Mucosa of rectum (tissue), 2 donors: ENCODE data around the gene HOXD3.
A peak's percentile ranks its signal among the peaks of the same experiment; 100 is the strongest.

ENCODE experiments used
- H3K27ac ChIP-seq, 2 donors: one replicate each; pipeline ENCODE4 v1.7.0; 2013; ENCODE audit warnings: inconsistent platforms in 2 of 2, low read depth in 2 of 2, low read length in 2 of 2
- H3K27me3 ChIP-seq, 2 donors: one replicate each; pipeline ENCODE4 v1.7.0; 2013; ENCODE audit warnings: low read length in 2 of 2; ENCODE audit not compliant: control insufficient read depth in 2 of 2, insufficient read depth in 2 of 2
- H3K36me3 ChIP-seq, 2 donors: one replicate each; pipeline ENCODE4 v1.7.0; 2013; ENCODE audit warnings: low read length in 2 of 2; ENCODE audit not compliant: control insufficient read depth in 2 of 2, insufficient read depth in 2 of 2
- H3K4me1 ChIP-seq, 2 donors: one replicate each; pipeline ENCODE4 v1.7.0; 2013; ENCODE audit warnings: low read length in 2 of 2, mild to moderate bottlenecking in 1 of 2; ENCODE audit not compliant: control insufficient read depth in 2 of 2, insufficient read depth in 2 of 2
- H3K4me3 ChIP-seq, 2 donors: one replicate each; pipeline ENCODE4 v1.7.0; 2013; ENCODE audit warnings: low read length in 2 of 2
- H3K9ac ChIP-seq, 2 donors: one replicate each; pipeline ENCODE4 v1.7.0; 2013; ENCODE audit warnings: low read length in 2 of 2, low read depth in 1 of 2, mild to moderate bottlenecking in 1 of 2
- H3K9me3 ChIP-seq, 2 donors: one replicate each; pipeline ENCODE4 v1.7.0; 2013; ENCODE audit warnings: low read length in 2 of 2; ENCODE audit not compliant: control insufficient read depth in 2 of 2
- donor health status: healthy.
- donor health status: Normal muscosa, but diverticular disease.

Gene HOXD3

GRCh38 chr2:176156807-176157498 lies at the start of gene HOXD3:
Gene HOXD3 (plus strand): TSS chr2:176157307. CDS start chr2:176169115, 11,808 bp downstream.
- Histone ChIP-seq H3K27ac (peak within 1 kb of the TSS; percentile 9 to 13), H3K27me3 (peaks cover 0 to 13% of the 10 kb centered on the region in 2 donors), H3K4me3 (peak within 1 kb of the TSS; percentile 60 to 67), H3K4me1 (peaks cover 0 to 3% of the 10 kb centered on the region in 2 donors), H3K9ac (peak within 1 kb of the TSS in 1 of 2 donors; percentile 51), H3K36me3 (peaks cover 0 to 3% of the 10 kb centered on the region in 2 donors), H3K9me3 (no peaks in the 10 kb centered on the region)

DNA sequence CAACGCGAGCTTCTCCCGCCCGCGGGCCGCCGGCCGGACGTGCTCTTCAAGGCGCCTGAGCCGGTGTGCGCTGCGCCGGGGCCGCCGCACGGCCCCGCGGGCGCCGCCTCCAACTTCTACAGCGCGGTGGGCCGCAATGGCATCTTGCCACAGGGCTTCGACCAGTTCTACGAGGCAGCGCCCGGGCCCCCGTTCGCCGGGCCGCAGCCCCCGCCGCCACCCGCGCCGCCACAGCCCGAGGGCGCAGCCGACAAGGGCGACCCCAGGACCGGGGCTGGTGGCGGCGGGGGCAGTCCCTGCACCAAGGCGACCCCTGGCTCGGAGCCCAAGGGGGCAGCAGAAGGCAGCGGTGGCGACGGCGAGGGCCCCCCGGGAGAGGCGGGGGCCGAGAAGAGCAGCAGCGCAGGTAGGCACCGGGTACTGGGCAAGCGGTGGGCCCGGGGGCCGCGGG lies 49.4 kb upstream of the HOXD3 start:
- Histone ChIP-seq H3K27me3 (peaks cover 65 to 88% of the 10 kb centered on the region in 2 donors), H3K4me3 (no peak overlapping the region), H3K4me1 (peaks cover 0 to 5% of the 10 kb centered on the region in 2 donors)

GRCh38 chr2:176109192-176109901 lies 47.8 kb upstream of the HOXD3 start:
- no peak overlapping the region for H3K9ac ChIP-seq
- H3K9me3 ChIP-seq: no peaks in the 10 kb centered on the region
- H3K36me3 ChIP-seq: no peaks in the 10 kb centered on the region
- H3K27me3 ChIP-seq: peaks cover 67 to 87% of the 10 kb centered on the region in 2 donors
- H3K4me1 ChIP-seq: peaks cover 0 to 5% of the 10 kb centered on the region in 2 donors
- no peak overlapping the region for H3K27ac ChIP-seq
- no peak overlapping the region for H3K4me3 ChIP-seq

More for the DNA sequence above, 49.4 kb upstream of the HOXD3 start:
- Histone ChIP-seq H3K27ac (no peak overlapping the region), H3K9me3 (no peaks in the 10 kb centered on the region), H3K9ac (no peak overlapping the region), H3K36me3 (no peaks in the 10 kb centered on the region)

- Histone ChIP-seq H3K27me3 (peaks cover 66 to 87% of the 10 kb centered on the region in 2 donors), H3K4me3 (no peak overlapping the region), H3K36me3 (no peaks in the 10 kb centered on the region), H3K9me3 (no peaks in the 10 kb centered on the region), H3K4me1 (peaks cover 0 to 5% of the 10 kb centered on the region in 2 donors), H3K9ac (no peak overlapping the region), H3K27ac (no peak overlapping the region)
Measured at GRCh38 chr2:176109946-176110345, 47.2 kb upstream of the HOXD3 start.

DNA sequence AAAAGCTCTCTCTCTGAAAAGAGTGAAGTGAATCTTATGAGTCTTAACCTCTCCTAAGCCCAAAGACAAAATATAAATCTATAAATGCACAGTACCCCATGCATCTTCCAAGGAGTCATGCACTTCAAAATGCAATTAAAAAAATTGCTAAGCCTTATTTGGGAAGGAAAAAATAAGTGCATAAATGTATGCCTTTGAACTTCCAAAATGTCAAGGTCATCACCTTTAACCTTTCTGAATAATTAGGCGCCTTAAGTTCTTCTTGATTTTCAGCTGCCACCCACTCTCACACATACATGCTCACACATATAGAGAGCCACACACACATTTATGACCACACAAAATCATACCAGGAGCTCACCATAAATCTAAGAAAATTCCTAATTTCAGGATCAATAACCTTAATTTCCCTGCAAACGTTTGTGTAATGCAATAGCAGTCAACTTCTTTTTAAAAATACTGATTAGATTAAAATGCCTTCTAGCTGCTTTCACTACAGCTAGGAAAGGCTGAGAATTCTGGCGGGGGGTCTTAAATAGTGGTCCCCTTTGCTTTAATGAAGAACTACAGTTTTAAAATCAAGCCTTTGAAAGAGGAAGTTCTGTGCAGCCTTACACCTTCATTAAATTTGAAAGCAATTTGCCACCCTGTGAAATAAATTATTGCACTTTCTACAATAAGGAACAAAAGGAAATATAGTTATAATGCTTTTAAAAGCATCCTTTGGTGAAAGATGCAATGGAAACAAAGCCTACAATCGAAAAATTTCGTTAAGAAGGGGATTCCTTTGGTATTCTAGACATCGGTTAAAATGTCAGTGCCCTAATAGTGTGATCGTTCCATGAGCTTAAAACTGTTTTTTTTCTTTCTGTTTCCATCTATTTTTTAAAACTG lies 46.4 kb upstream of the HOXD3 start:
- Histone ChIP-seq H3K36me3 (no peaks in the 10 kb centered on the region), H3K4me3 (no peak overlapping the region), H3K27ac (no peak overlapping the region), H3K4me1 (peaks cover 0 to 5% of the 10 kb centered on the region in 2 donors), H3K9me3 (no peaks in the 10 kb centered on the region), H3K27me3 (peaks cover 66 to 83% of the 10 kb centered on the region in 2 donors), H3K9ac (no peak overlapping the region)

DNA sequence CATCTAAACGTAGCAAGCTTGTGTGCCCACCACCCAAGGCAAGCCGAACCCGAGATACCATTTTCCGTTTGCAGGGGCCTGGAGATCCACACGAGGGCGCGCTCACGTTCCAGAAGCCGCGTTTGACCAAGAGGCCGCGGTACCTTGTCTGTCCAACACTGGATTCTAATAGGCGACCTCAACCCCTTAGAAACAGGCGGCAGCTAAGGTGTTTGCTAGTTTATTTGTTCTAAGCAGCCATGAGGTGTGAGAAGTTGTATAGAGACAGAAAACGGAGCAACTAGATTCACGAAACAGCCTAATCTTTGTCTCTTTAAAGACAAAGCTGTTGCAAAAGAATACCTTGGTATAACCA lies 45.8 kb upstream of the HOXD3 start:
- Histone ChIP-seq H3K9ac (no peak overlapping the region), H3K4me3 (no peak overlapping the region), H3K27me3 (peaks cover 66 to 83% of the 10 kb centered on the region in 2 donors), H3K27ac (no peak overlapping the region), H3K4me1 (peaks cover 0 to 5% of the 10 kb centered on the region in 2 donors), H3K36me3 (no peaks in the 10 kb centered on the region), H3K9me3 (no peaks in the 10 kb centered on the region)

DNA sequence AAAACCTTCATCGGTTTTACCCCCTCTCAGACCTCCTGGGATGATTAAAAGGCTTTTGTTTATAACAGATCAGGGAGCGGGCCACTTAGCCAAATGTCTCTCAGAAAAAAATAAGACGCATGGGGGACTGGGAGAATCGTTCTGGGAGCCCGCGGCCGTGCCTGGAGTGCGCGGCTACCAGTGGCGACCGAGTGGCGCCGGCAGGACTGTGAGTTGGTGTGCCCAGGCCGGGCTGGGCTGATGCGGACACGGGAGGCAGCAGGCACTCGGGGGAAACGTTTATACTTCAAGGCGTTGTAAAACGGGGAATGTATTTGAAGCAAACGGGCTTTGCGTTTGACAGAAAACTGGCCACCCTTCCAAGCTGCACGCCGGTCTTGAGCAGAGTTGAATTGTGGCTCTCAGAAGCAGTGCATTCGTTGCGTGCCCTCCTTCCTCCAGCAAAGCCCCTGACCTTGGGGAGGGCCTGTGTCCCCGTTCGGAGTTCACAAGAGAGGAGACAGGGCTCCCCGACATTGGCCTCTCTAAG lies 45.2 kb upstream of the HOXD3 start:
- H3K27me3 ChIP-seq: peaks cover 72 to 85% of the 10 kb centered on the region in 2 donors

DNA sequence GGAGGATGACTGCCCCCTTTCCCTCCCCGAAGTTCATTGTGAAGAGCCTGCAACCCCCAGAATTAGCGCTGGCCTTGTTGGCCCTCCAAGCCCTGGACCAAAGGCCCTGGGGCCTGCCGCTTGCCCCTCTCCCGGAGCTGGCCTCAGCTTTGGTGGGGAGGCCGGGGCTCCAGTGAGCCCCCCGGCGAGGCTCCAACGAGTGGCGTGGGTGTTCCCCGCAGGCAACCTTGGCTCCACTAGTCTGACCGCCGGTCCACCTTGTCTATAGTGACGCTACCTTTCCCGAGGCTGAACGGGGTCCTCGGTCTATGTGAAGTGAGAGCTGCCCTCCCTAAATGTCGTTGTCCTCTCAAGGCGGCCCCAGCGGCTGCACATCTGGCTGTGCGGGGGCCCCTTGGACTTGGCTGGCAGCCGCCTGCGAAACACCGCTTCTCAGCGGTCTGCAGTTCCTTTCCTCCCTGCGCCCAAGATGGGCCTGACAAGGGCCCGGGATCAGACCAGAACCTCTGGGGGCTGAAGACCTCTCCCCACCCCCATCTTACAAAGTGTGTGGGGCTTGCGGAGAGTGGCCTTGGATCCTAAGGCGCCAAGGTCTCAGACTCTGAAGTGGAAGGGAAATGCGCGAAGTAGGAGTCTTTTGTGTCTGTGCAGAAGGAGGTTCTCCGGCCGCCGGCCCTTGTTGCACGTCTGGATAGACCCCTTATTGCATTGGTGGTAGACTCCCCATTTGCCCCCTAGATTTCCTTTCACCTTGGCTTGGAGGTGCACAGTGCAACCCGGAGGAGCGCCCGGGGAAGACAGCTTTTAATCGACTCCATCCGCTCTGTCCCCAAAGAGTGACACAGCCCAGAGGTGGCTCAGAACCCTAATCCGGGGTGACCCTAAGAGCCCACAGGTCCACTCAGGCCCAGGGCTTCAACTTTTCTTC lies 44.5 kb upstream of the HOXD3 start:
- Histone ChIP-seq H3K9ac (no peak overlapping the region), H3K36me3 (no peaks in the 10 kb centered on the region), H3K27ac (no peak overlapping the region), H3K4me3 (no peak overlapping the region), H3K27me3 (peaks cover 75 to 84% of the 10 kb centered on the region in 2 donors), H3K9me3 (no peaks in the 10 kb centered on the region), H3K4me1 (peaks cover 0 to 2% of the 10 kb centered on the region in 2 donors)

More for the DNA sequence above, 45.2 kb upstream of the HOXD3 start:
- no peak overlapping the region for H3K9ac ChIP-seq
- no peaks in the 10 kb centered on the region for H3K36me3 ChIP-seq
- no peaks in the 10 kb centered on the region for H3K9me3 ChIP-seq
- H3K4me3 ChIP-seq: no peak overlapping the region
- H3K27ac ChIP-seq: no peak overlapping the region
- peaks cover 0 to 5% of the 10 kb centered on the region in 2 donors for H3K4me1 ChIP-seq
